HG02884 (cell line): ENCODE measurements around the gene EXOC4.
"Not testable (repeated sequence)": the region's sequence is repeated elsewhere in the genome, so short reads cannot be mapped to it uniquely, and the experiment has no call there.

Source experiments
- ATAC-seq: cut with Tn5 transposase; IDR thresholded peaks from one replicate; pipeline ENCODE4 v1.9.1; 2021; ENCODE audit warnings: mild to moderate bottlenecking, moderate library complexity; ENCODE audit not compliant: unreplicated experiment

EXOC4 gene

DNA sequence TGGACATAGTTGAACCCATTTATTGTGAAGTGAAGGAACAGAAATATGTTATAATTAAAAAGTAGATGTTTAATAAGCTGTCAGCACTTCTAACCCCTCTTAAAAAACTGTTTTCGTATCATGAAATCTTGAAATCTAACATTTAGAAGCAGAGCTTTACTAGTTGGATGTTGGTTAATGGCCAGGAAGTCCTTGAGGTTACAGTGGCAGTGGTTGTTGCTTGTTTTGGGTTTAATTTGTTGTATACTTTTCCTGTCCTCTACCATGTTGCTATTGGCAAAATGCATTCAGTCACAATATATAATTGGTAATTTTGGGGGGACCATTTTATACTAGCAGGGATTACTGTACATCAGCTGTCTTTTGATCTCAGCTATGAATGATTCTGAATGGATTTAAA, 60.7 kb downstream of the EXOC4 start:
- ATAC-seq: no peak

DNA sequence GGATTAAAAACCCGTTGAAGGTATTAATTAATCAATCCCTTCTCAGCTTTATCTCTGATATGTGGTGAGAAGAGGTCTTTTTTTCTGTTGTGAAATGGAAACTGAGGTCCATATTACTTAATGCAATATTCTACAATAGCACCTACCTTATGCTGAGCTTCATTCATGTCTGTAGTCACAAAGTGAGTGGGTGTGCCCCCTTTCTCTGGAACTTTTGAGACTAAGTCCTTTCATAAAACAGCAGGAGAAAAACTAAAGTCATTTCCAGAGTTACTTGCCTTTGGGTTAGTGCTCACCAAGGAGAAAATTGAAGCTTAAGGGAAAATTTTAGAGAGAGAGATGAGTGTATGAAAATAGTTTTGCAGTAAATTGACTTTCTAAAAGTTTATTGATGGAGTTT, 61.2 kb downstream of the EXOC4 start:
- ATAC-seq: no peak

DNA sequence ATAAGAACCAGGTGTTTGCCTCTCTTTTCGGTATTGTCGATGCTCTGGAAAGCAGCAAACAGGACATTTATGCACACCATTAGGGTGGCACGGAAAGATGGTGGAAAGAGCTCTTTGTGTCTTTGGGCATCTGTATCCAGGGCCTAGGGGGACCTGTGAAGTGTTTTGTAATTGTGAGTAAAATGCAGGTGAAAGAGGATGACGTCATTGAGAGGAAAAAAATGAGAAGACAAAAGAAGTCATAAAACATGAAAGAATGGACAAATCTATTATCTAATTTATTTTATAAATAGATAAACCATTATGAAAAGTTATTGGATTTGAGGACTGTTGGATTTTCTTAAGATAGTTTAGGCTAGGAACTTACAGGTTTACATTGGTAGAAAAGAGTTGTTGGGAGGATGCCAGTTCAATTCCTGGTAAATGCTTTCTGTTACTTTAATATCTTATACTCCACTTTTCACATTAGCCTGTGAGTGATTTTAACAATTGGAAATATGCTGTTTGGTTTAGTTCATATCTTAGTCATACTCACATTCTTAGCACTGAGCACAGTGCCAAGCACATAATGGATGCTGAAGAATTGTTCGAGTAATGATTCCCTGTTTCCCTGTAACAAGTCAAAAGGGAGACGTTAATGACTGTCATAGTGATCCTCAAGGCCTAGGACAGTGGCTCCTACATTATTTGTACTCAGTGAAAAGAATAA, 62.6 kb downstream of the EXOC4 start:
- ATAC-seq: no peak

DNA sequence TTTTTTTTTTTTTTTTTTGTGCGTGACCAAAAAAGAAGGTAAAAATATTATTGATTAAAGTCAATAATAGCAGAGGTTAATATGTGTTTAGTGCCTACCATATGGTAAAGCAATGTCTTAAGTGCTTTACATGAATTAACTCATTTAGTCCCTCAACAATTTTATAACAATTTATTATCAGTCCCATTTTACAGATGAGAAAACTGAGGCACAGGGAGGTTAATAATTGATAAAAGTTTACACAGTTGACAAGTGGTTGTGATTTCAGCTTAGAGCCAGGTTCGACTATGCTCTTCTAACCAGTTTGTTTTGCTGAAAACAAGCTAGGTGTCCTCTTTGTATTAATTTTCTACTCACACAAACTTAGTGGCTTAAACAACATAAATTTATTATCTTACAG, 67.0 kb downstream of the EXOC4 start:
- no peak for ATAC-seq

DNA sequence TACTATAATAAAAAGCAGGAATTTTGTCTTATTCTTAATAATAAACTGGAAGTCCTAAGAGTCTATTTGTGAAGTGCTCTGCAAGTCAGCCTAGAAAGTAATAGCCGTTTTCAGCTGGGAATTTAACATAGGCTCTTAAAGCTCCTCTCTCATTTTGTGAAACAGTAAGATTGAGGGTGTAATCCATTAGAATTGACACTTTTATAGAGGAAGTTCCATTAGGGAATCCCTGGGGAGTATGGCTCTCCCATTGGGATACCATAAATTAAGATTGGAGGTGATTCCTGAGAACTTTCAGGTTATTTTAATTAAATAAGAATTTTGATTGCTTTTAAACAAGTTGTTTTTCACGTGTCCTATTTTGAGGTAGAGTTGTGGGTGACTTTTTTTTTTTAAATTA, 68.0 kb downstream of the EXOC4 start:
- no peak for ATAC-seq

DNA sequence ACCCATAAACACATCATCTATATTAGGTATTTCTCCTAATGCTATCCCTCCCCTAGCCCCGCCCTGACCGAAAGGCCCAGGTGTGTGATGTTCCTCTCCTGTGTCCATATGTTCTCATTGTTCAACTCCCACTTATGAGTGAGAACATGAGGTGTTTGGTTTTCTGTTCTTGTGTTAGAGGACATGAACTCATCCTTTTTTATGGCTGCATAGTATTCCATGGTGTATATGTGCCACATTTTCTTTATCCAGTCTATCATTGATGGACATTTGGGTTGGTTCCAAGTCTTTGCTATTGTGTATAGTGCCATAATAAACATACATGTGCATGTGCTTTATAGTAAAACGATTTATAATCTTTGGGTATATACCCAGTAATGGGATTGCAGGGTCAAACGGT, 68.5 kb downstream of the EXOC4 start:
- ATAC-seq: not testable (repeated sequence)

DNA sequence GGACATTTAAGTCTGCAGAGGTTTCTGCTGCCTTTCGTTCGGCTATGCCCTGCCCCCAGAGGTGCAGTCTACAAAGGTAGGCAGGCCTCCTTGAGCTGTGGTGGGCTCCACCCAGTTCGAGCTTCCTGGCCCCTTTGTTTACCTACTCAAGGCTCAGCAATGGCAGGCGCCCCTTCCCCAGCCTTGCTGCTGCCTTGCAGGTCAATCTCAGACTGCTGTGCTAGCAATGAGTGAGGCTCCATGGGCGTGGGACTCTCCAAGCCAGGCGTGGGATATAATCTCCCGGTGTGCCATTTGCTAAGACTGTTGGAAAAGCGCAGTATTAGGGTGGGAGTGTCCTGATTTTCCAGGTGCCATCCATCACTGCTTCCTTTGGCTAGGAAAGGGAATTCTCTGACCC, 73.9 kb downstream of the EXOC4 start:
- ATAC-seq: not testable (repeated sequence)

DNA sequence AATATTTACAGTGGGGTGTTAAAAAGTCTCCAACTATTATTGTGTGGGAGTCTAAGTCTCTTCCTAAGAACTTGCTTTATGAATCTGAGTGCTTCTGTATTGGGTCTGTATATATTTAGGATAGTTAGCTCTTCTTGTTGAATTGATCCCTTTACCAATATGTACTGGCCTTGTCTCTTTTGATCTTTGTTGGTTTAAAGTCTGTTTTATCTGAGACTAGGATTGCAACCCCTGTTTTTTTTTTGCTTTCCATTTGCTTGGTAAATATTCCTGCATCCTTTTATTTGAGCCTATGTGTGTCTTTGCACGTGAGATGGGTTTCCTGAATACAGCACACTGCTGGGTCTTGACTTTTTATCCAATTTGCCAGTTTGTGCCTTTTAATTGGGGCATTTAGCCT, 75.1 kb downstream of the EXOC4 start:
- ATAC-seq: not testable (repeated sequence)

DNA sequence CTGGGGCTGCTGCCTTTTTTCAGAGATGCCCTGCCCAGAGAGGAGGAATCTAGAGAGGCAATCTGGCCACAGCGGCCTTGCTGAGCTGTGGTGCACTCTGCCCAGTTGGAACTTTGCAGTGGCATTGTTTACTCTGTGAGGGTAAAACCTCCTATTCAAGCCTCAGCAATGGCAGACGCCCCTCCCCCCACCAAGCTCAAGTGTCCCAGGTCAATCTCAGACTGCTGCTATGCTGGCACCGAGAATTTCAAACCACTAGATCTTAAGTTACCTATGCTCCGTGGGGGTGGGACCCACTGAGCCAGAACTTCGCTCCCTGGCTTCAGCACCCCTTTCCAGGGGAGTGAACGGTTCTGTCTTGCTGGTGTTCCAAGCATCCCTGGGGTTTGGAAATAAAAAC, 77.2 kb downstream of the EXOC4 start:
- no peak for ATAC-seq

DNA sequence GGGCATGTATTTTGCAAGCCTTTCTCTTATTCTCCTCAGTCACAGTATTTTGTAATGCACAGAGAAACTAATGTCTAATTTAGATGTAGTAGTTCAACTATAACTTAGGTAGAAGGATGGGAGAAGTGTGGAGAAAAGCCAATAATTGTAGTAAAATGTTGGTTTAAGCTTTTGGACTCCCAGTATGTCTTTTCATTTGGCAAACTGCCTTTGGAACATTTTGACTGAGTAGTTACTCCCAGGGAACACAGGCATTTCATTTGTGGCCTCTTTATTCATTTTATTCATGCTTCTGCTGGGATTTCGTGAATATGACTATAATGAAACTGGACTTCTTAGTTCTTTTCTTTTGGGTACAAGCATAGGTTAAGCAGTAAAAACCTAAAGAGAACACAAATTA, 79.0 kb downstream of the EXOC4 start:
- ATAC-seq: no peak

DNA sequence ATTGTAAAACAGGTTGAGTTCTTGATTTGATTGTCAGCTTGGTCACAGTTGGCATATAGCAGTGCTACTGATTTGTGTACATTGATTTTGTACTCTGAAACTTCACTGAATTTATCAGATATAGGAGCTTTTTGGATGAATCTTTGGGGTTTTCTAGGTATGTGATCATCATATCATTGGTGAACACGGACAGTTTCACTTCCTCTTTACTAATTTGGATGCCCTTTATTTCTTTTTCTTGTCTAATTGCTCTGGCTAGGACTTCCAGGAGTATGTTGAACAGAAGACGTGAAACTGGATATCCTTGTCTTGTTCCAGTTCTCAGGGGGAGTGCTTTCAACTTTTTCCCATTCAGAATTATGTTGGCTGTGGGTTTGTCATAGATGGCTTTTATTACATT, 86.9 kb downstream of the EXOC4 start:
- no peak for ATAC-seq

DNA sequence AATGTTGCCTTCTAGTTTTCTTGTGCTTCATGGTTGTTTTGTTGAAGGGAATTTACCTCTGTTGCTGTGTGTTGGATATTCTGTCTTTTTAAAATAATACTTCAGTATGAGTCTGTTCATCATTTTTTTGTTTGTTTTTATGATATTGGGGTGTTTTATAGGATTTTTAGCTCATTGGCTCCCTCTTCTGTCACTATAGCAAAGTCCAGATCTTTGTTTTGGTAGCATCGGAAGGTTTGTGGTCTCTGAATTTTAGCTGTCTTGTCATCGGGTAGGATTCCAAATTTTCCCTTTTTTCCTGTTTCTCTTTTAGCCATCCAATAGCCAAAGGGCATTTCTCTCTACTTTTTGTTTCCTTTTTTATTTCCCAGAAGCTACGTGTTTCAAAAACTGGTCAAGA, 91.4 kb downstream of the EXOC4 start:
- no peak for ATAC-seq

DNA sequence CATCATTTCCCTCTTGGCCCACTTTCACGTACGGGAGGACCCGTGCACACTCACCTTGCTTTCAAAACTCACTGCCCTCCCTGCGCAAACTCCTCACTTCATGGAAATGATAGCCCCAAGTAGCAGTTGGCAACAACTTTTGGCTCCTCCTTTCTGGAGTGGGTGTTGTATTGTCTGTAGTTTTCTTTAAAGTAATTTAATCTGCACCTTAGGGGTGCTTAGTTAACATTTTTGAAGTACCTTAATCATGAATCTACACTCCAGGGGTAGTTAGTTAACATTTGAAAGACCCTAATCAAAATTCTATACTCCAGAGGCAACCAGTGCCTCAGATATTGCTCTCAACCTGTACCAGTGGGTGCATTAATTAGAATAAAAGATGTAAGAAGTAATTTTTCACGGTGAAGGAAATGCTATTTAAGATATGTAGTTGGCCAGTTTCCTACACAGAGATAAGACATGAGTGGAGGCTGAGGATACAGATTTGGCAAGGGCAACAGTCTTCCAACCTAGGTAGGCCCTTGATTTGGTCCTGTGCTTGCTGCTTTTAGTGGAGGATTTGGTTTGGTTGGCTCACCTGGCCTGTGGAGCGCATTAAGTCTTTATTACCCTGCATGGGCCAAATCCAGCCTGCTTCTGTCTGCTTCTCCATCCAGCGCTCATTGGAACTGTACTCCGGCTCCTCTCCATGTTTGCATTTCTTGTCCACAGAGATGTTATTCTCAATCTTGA, 93.0 kb downstream of the EXOC4 start:
- ATAC-seq: no peak

DNA sequence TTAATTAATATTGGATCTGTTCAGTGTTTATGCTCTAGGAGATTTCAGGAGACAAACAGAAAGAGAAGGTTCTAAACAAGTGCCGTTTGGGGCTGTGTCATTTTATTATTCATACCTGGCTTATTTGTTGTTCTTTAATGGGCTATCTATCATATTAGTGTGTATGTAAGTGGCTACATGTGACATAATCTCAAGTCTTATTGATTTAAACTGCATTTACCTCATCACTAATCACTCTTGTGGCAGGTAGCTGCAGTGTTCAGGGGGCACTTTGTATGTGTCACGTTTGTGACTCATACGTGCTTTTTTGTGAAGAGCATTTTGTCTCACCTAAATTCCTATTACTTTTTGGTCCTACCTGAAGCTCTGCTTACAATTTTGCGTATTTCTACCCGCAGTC, 95.4 kb downstream of the EXOC4 start:
- ATAC-seq: no peak

DNA sequence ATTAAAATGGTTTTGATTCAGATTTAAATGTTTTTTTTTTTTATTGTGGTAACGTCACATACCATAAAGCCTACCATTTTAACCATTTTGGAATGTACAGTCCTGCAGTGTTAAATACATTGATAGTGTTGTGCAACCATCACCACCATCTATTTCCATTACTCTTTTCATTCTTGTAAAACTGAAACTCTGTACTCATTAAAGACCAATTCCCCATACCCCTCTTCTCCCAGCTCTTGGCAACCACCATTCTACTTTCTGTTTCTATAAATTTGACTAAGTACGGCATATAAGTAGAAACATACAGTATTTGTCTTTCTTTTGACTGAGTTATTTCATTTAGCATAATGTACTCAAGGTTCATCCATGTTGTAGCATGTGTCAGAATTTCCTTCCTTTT, 96.2 kb downstream of the EXOC4 start:
- no peak for ATAC-seq

DNA sequence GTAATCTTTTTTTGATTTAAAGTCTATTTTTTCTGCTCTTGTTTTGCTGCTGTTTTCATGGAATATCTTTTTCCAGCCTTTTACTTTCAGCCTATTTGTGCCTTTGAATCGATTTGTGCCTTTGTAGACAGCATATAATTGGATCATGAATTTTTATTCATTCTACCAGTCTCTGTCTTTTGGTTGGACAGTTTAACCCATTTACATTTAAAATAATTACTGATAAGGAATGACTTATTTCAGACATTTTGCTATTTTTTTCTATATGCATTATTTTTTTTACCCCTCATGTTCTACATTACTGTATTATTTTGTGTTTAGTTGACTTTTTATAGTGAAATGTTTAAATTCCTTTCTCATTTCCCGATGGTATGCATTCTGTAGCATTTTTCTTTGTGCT, 99.6 kb downstream of the EXOC4 start:
- no peak for ATAC-seq

DNA sequence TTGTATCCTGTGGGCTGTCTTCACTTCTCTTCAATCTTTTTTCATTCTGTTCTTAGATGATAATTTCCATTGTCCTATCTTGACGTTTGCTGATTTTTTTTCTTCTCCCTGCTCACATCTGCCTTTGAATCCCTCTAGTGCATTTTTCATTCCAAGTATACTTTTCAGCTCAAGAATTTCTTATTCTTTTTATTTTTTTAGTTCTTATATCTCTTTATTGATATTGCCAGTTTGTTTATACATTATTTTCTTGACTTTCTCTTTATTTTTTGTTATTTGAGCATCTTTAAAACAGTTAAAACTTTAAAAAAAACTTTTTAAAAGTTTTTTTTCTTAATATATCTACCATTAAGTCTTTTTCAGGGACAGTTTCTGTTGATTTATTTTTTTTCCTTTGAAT, 100.9 kb downstream of the EXOC4 start:
- ATAC-seq: no peak

DNA sequence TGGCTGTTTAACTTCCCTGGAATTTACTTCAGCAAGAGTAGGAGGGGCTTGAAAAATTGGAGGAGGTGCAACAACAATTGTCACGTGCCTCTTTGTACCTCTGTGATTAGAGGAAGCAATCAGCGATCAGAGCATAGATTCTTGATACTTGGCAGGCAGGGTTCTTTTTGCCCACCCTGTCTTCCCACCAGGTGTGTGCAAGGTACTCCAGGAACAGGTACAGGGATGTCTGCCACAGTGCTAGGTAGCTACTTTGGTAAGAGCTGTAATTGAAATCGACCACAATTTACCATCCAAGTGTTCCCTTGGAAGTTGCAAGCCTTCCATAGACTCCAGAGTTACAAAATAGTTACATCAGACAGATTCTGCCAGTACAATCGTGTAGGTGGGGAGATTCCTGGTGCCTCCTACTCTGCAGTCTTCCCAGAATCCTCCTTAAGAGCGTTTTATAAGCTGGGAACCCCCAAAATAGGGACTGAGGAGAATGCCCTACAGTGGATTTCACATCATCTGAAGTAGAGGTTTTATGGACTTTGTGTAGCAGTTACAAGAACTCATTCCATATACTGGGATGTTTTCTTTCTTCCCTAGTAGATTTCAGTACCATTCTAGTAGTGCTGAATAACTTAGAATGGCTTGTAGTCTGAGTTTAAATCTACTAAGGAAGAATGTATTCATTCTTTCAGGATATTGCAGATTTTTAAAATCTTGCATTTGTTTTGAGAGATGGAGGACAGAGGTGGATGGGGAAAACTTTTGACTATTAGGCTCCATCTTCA, 101.9 kb downstream of the EXOC4 start:
- ATAC-seq: no peak

DNA sequence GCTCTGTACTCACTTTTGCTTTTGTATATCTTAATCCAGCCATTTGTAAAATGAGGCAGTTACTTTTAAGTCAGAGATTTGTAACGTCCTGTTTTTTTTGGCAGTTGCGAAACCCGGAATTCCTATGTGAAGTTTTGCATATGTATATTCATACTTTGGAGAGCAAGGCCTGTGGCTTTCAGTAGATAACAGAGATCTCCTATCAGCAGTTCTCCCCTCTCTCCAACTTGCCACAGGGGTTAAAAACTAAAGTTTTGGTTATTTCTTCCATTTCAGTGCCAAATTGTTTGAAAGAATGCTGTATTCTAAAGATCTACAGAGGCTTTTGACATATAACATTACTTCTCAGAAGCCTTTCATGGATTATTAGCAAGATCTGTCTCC, 102.4 kb downstream of the EXOC4 start:
- no peak for ATAC-seq

DNA sequence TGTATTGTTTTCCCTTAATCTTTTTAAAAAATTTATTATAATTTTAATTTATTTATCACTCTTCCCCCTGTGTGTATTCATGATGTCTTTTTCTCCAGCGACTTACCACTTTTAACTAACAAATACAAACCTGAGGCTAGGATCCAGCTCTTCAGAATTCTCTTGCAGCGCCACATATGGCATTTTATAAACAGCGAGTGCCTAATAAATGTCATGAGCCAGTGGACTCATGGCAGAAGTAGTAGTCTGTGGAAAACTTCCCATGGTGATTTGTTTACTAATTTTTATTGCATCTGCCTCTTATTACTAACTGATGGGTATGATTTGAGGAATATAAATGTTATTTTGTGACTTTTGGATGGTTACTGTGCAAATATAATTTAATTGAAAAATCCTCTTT, 102.9 kb downstream of the EXOC4 start:
- no peak for ATAC-seq

DNA sequence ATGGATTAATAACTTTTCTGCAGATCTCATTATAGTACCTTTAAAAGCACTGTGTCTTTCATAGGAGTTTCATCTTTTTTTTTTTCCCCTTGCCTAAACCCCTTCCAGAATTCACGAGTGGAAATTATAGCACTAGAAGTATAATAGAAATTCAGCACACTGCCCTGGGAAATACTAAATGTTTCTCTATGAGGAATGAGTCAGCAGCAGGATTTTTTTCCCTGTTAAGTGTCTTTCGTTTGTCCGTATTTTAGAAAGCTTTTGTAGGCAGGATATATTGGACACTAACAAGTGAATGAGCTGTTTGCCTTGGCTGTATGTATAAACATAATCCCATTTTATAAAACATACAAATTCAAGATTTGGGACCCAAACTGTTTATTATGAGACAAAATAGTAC, 105.8 kb downstream of the EXOC4 start:
- ATAC-seq: no peak

DNA sequence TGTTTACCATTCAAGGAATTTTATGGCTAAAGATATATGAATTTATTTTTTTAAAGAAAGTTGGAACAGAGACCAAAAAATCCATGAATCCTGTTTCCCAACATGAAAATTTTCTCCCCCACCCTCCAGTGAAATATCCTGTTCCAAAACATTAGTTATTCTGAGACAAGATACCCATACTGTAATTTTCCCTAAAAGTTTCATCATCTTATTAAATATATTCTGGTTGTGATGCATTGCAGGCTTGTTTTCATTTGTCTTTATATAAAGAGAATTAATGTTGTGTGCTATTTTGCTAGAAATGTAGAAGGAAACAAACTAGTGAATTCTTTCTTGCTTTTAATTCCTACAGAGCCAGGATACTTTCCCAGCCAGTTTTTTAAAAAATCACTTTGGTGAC, 106.6 kb downstream of the EXOC4 start:
- no peak for ATAC-seq
